BJ (cell line): ENCODE data around the gene SLAIN2. TPM values are rescaled to one million over a fixed set of nuclear protein-coding genes. Genes with fewer than 3 reads are reported as not detected.
"Not testable (repeated sequence)": the region's sequence is repeated elsewhere in the genome, so short reads cannot be mapped to it uniquely, and the experiment has no call there.

ENCODE experiments used
- CTCF ChIA-PET: fragments of 350-600 bp; formaldehyde crosslinking; extraction: SDS; loops from one replicate; lab custom pipeline; 2021; ENCODE audit warnings: antibody characterized with exemption, inconsistent platforms; lab: Yijun Ruan, JAX
- POLR2A ChIA-PET: fragments of 300-600 bp; sonication (Branson Sonifier 250); formaldehyde crosslinking; extraction: SDS; loops from one replicate; lab custom pipeline; 2021; ENCODE audit warnings: antibody characterized with exemption; lab: Charles Lee
- DNase-seq: peaks from one replicate; pipeline ENCODE4 v3.0.0-alpha.2; 2011; ENCODE audit warnings: low read depth
- H3K27me3 ChIP-seq: 2 replicates; pipeline ENCODE4 v1.6.0; 2011; ENCODE audit warnings: low read length; ENCODE audit not compliant: control insufficient read depth, insufficient read depth
- H3K36me3 ChIP-seq: 2 replicates; pipeline ENCODE4 v1.5.1; 2011; ENCODE audit warnings: low read length; ENCODE audit not compliant: control insufficient read depth, insufficient read depth
- H3K4me3 ChIP-seq: 2 replicates; pipeline ENCODE4 v1.5.1; 2011; ENCODE audit warnings: low read depth, mild to moderate bottlenecking, control low read depth, low read length
- CTCF ChIP-seq: IDR thresholded peaks from 2 replicates; pipeline ENCODE4 v1.5.1; 2011; ENCODE audit warnings: low read depth, mild to moderate bottlenecking, control low read depth, inconsistent platforms, low read length, moderate library complexity; ENCODE audit not compliant: insufficient read depth
- polyA plus RNA-seq: library from polyadenylated mRNA; depleted of rRNA; stranded (reverse); fragments of >200 nt; gene quantifications from 2 replicates; pipeline ENCODE4 v1.2.3, GENCODE V29; 2011

The SLAIN2 gene
- polyA plus RNA-seq, 1 experiment = 25.5 TPM

- TF ChIP-seq CTCF = no peak
- Histone ChIP-seq H3K27me3 (no peaks in the 10 kb centered on the region), H3K36me3 (no peaks in the 10 kb centered on the region), H3K4me3 (no peak overlapping the region)
- POLR2A ChIA-PET = no interaction called here
- CTCF ChIA-PET = interaction anchor here (1.2 kb wide), 1 partner anchor 17 kb away, joined by 3 read pairs; no protein-coding TSS in a partner anchor
- DNase-seq = no peak
These were observed 88.6 kb downstream of the SLAIN2 start for GRCh38 chr4:48429709-48430474.

- CTCF ChIA-PET = interaction anchor here (0.9 kb wide), 1 partner anchor 14 kb away, joined by 3 read pairs; no protein-coding TSS in a partner anchor
- DNase-seq = no peak
- POLR2A ChIA-PET = no interaction called here
- no peaks in the 10 kb centered on the region for H3K27me3 ChIP-seq
- no peaks in the 10 kb centered on the region for H3K36me3 ChIP-seq
- no peak overlapping the region for H3K4me3 ChIP-seq
- no peak for TF ChIP-seq CTCF
These were observed 90.1 kb downstream of the SLAIN2 start for GRCh38 chr4:48431401-48431800.

DNA sequence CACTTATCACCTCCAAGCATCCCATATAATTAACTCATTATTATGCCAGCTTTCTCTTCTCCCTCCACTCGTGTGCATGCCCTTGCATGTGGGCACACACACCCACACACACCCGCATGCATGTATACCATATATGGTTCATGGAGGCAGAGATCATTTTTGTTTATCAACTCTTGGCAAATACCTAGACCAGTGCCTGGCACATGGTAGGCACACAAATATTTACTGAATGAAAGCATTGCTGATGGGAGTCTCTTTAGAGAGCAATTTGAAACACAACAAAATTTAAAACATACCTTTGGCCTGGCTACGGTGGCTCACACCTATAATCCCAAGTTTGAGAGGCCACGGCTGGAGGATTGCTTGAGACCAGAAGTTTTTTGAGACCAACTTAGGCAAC is 90.7 kb downstream of the SLAIN2 start:
- no peak overlapping the region for H3K4me3 ChIP-seq
- POLR2A ChIA-PET = no interaction called here
- CTCF ChIA-PET = no interaction called here
- no peak for TF ChIP-seq CTCF
- H3K27me3 ChIP-seq = no peaks in the 10 kb centered on the region
- H3K36me3 ChIP-seq = no peaks in the 10 kb centered on the region
- no peak for DNase-seq

DNA sequence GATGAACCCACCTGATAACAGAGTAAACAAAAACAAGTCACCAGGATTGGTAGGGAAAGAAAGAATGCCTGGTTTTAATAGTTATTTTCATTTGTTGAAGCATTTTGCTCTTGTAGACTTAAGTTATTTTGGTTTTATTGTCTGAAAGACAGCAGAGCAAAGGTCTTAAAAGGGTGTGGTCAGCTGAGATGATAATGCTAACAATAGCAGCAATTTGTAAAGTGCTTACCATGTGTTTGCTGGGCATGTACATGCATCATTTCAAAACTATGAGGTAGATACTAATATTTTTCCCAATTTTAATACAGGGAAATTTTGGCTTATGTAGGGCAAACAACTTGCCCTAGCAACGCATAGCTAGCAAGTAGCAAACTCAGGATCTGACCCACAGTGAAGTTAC is 95.0 kb downstream of the SLAIN2 start:
- ChIA-PET CTCF (interaction anchor here (1.9 kb wide), 1 partner anchor 11 kb away, joined by 4 read pairs; no protein-coding TSS in a partner anchor), POLR2A (no interaction called here)
- DNase-seq = no peak
- Histone ChIP-seq H3K27me3 (no peaks in the 10 kb centered on the region), H3K4me3 (no peak overlapping the region), H3K36me3 (no peaks in the 10 kb centered on the region)
- TF ChIP-seq CTCF = no peak

DNA sequence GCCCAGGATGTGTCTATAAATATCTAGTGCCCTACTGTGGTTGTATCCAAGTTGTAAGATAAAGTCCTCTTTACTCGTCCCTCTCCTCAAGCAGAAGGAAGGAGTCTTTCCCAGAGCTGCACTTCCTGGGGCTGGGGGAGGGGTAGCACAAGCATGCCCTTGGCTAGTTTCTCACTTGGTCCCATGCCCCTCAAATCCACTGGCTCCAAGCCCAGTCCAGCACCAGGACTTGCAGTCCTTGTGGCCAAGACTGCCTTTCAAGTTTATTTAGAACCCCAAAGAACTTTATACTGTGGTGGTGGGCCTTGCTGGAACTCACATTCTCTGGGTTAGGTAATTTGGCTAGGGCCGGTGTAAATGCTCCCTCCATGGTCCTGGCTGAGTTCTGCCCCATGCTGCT is 98.7 kb downstream of the SLAIN2 start:
- Histone ChIP-seq H3K4me3 (no peak overlapping the region), H3K36me3 (no peaks in the 10 kb centered on the region), H3K27me3 (no peaks in the 10 kb centered on the region)
- no peak for DNase-seq
- no peak for TF ChIP-seq CTCF
- CTCF ChIA-PET = interaction anchor here (1.2 kb wide), 1 partner anchor 11 kb away, joined by 3 read pairs; no protein-coding TSS in a partner anchor
- POLR2A ChIA-PET = no interaction called here

GRCh38 chr4:48440914-48441313 is 99.6 kb downstream of the SLAIN2 start:
- H3K36me3 ChIP-seq, DNase-seq, POLR2A ChIA-PET, H3K27me3 ChIP-seq, H3K4me3 ChIP-seq: not testable (repeated sequence)
- CTCF ChIA-PET = interaction anchor here (1.9 kb wide), 1 partner anchor 105 kb away, joined by 7 read pairs; no protein-coding TSS in a partner anchor
